Endothelial cell (in vitro differentiated cells): Measurements from ENCODE around the gene TMEM167B. TPM values are rescaled to one million over a fixed set of nuclear protein-coding genes. Genes with fewer than 3 reads are reported as not detected.
"Not testable (repeated sequence)": the region's sequence is repeated elsewhere in the genome, so short reads cannot be mapped to it uniquely, and the experiment has no call there.

Experiments used
- DNase-seq: peaks from one replicate; pipeline ENCODE4 v3.0.0; 2021; ENCODE audit warnings: low spot score
- H3K27ac Mint-ChIP-seq: one replicate; pipeline ENCODE4 v1.8.0; 2021; ENCODE audit warnings: mixed read lengths, inconsistent platforms; ENCODE audit not compliant: unreplicated experiment
- H3K27me3 Mint-ChIP-seq: one replicate; pipeline ENCODE4 v1.8.0; 2021; ENCODE audit warnings: mild to moderate bottlenecking, moderate library complexity, mixed read lengths, inconsistent platforms; ENCODE audit not compliant: unreplicated experiment
- H3K36me3 Mint-ChIP-seq: one replicate; pipeline ENCODE4 v1.8.0; 2021; ENCODE audit warnings: mild to moderate bottlenecking, low read depth, mixed read lengths, inconsistent platforms; ENCODE audit not compliant: unreplicated experiment
- H3K4me1 Mint-ChIP-seq: one replicate; pipeline ENCODE4 v1.8.0; 2021; ENCODE audit warnings: mild to moderate bottlenecking, mixed read lengths, inconsistent platforms; ENCODE audit not compliant: unreplicated experiment
- H3K4me3 Mint-ChIP-seq: one replicate; pipeline ENCODE4 v1.8.0; 2021; ENCODE audit warnings: mild to moderate bottlenecking, mixed read lengths, inconsistent platforms; ENCODE audit not compliant: unreplicated experiment
- H3K9me3 Mint-ChIP-seq: one replicate; pipeline ENCODE4 v1.8.0; 2021; ENCODE audit warnings: mixed read lengths, inconsistent platforms; ENCODE audit not compliant: unreplicated experiment
- CTCF ChIP-seq: fragments of 200-600 bp; sonication (generic); IDR thresholded peaks from one replicate; pipeline ENCODE4 v1.5.0; 2021; ENCODE audit warnings: antibody characterized with exemption; ENCODE audit not compliant: unreplicated experiment
- total RNA-seq: library from RNA; stranded (reverse); fragmentation: NEBNext Ultra II Directional; extraction: Animal tissue kit (Norgen Biotek cat#: 25700); gene quantifications from one replicate; pipeline ENCODE4 v1.2.1, GENCODE V29; 2021; ENCODE audit not compliant: unreplicated experiment

TMEM167B gene
- total RNA-seq, 1 donor from 2014 or later: 22.3 TPM

GRCh38 chr1:109046671-109047070, 43.9 kb upstream of the TMEM167B start:
- peaks cover 4% of the 10 kb centered on the region for H3K4me1 Mint-ChIP-seq
- H3K27me3 Mint-ChIP-seq: no peaks in the 10 kb centered on the region
- no peak overlapping the region for H3K4me3 Mint-ChIP-seq
- H3K27ac Mint-ChIP-seq: no peak overlapping the region
- DNase-seq: no peak
- no peaks in the 10 kb centered on the region for H3K9me3 Mint-ChIP-seq
- peaks cover 4% of the 10 kb centered on the region for H3K36me3 Mint-ChIP-seq
- TF ChIP-seq CTCF: no peak

GRCh38 chr1:109047339-109047738, 43.2 kb upstream of the TMEM167B start:
- Mint-ChIP-seq H3K27ac (no peak overlapping the region), H3K36me3 (peaks cover 3% of the 10 kb centered on the region), H3K9me3 (no peaks in the 10 kb centered on the region), H3K4me1 (peaks cover 3% of the 10 kb centered on the region), H3K4me3 (no peak overlapping the region), H3K27me3 (no peaks in the 10 kb centered on the region)
- no peak for TF ChIP-seq CTCF
- no peak for DNase-seq

- no peak overlapping the region for H3K27ac Mint-ChIP-seq
- no peaks in the 10 kb centered on the region for H3K27me3 Mint-ChIP-seq
- no peak for TF ChIP-seq CTCF
- no peak for DNase-seq
- H3K9me3 Mint-ChIP-seq: no peaks in the 10 kb centered on the region
- H3K4me3 Mint-ChIP-seq: no peak overlapping the region
- no peaks in the 10 kb centered on the region for H3K4me1 Mint-ChIP-seq
- H3K36me3 Mint-ChIP-seq: no peaks in the 10 kb centered on the region
Observed at GRCh38 chr1:109048335-109048734, 42.2 kb upstream of the TMEM167B start.

GRCh38 chr1:109050228-109050995, 40.2 kb upstream of the TMEM167B start:
- Mint-ChIP-seq H3K4me1 (no peaks in the 10 kb centered on the region), H3K9me3 (no peaks in the 10 kb centered on the region)

GRCh38 chr1:109052145-109052544, 38.4 kb upstream of the TMEM167B start:
- not testable (repeated sequence) for DNase-seq, H3K36me3 Mint-ChIP-seq, H3K27me3 Mint-ChIP-seq, H3K4me1 Mint-ChIP-seq, H3K27ac Mint-ChIP-seq, H3K4me3 Mint-ChIP-seq, H3K9me3 Mint-ChIP-seq

More at GRCh38 chr1:109050228-109050995, 40.2 kb upstream of the TMEM167B start:
- no peak for DNase-seq
- no peaks in the 10 kb centered on the region for H3K27me3 Mint-ChIP-seq
- no peak overlapping the region for H3K4me3 Mint-ChIP-seq
- H3K36me3 Mint-ChIP-seq: no peaks in the 10 kb centered on the region
- no peak overlapping the region for H3K27ac Mint-ChIP-seq
- no peak for TF ChIP-seq CTCF
